HG03159 (cell line): ENCODE data around the gene ADAM30.
"Not testable (repeated sequence)": the region's sequence is repeated elsewhere in the genome, so short reads cannot be mapped to it uniquely, and the experiment has no call there.

Experiments used
- ATAC-seq: cut with Tn5 transposase; IDR thresholded peaks from one replicate; pipeline ENCODE4 v1.9.1; 2021; ENCODE audit warnings: mild to moderate bottlenecking, moderate library complexity; ENCODE audit not compliant: unreplicated experiment

The ADAM30 gene

DNA sequence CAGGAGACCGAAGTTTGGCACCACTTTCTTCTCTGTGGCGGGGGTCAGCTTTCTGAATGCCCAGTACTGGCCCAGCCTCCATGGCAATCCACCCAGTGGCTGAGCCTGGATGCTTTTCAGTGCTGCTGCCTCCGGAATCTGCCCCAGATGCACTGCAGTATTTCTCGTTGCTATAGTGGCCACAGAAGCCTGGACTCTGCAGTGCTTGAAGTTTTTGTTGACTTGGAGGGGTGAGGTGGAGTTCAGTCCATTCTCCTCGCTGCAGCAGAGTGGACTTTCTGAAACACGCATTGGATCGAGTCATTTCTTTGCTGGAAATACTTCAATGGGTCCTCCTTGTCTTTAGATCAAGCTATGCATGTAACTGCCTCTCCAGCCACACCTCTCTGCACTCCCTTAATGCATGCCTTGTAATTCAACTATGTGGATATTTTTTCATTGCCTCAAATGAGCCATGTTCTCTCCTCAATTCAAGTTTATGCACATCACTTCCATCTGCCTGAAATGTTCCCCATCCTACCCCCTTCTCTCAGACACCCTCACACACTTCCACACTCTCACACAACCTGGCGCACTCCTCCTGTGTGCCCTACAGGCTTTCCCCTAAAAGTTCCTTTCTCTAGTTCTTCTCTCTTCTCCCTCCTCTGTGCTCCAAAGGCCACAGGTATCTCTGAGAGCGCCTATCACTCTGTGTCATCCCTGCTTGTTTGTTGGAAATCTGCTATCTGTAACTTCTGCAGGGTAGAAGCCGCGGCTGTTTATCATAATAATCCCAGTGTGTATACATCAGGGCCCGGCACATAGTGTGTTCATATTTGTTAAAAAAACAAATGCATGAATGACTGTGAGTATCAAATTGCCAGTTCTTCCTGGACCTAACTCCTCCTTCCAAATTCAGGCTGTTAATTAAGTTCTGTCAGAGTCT lies 16.5 kb downstream of the ADAM30 start:
- no peak for ATAC-seq

DNA sequence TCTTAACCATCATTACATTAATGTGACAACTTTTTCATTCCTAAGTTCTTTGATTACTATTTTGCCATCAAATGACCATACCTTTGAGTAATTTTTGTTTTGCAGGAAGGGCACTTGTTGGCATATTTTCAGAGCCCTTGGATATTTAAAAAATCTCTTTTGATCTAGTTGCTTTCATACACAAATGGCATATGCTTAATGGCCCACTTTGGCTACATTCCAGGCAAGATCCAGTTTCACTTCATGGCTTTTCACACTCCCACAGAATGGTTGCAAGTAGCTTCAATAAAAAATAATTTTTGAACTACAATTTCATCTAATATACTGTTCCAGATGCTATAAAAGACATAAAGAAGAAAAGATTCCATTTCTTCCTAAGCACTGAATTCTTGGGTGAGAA lies 18.1 kb downstream of the ADAM30 start:
- no peak for ATAC-seq

DNA sequence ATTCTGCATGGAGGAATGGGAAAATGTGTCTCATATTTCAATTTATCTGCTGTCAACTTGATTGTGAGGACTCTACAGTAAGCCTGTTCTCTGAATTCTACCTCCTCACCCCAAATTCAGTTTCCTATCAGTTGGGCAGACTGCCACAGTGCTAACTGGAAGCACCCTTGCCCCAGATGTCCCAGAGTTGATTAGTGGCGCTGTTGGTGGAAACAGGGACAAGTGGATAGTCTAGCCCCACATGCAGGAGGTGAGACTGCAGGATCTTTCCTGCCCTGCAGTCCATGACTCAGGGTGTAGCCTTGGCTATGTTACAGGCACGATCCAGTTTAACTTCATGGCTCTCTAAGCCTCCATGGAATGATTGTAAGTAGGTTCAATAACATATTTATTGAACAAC lies 22.1 kb downstream of the ADAM30 start:
- ATAC-seq, result no peak

DNA sequence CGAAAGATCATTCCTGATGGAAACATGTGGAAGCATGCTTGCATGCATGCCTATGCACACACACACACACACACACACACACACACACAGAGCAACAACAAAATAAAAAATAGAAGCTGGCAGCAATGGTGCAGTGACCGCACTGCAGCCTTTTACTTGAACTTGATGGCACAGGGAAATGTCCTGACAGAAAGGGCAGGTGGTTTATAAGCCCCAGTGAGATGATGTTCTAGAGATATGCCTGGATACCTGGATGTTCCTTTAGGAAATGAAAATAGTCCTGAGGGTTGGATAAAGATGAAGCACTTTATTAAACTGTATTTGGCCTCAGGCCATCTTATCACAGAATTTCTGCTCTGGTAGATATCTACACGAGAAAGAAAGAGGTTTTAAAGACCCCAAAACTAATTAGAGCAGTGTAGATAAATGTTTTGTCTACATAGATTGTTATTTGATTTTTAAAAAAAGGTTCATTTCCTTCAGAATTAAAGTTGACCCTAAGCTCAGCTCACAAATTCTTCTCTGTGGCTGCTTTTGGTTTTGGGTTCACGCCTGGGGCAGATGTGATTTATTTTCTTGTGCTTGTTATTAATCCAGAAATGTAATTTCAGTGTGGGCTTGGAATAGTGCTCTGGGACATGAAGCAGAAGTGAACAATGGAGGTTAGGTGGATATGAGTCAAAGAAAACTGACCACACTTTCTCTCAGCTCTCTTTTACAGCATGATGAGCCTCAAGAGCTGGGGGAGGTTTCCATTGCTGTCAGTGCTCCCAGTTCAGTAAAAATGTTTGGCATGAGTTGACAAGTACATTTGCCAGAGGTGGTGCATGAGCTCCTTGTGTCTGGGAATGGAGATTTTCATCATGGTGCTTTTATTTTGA lies 22.9 kb downstream of the ADAM30 start:
- no peak for ATAC-seq

DNA sequence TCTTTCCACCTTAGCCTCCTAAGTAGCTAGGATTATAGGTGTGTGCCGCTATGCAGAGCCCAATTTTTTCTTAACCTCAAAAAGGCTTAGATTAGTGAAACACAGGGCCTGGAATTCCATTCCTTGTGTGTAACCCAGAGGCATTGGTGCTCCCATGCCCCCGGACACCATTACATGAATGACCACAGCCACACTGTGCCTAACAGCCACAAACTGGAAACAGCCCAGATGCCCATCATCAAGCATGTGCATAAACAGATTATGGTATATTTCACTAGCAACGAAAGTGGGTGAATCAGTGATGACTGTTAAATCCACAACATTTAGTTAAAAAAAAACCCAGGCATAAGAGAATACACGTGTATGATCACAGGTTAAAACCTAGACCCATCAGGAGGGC lies 24.4 kb downstream of the ADAM30 start:
- no peak for ATAC-seq

DNA sequence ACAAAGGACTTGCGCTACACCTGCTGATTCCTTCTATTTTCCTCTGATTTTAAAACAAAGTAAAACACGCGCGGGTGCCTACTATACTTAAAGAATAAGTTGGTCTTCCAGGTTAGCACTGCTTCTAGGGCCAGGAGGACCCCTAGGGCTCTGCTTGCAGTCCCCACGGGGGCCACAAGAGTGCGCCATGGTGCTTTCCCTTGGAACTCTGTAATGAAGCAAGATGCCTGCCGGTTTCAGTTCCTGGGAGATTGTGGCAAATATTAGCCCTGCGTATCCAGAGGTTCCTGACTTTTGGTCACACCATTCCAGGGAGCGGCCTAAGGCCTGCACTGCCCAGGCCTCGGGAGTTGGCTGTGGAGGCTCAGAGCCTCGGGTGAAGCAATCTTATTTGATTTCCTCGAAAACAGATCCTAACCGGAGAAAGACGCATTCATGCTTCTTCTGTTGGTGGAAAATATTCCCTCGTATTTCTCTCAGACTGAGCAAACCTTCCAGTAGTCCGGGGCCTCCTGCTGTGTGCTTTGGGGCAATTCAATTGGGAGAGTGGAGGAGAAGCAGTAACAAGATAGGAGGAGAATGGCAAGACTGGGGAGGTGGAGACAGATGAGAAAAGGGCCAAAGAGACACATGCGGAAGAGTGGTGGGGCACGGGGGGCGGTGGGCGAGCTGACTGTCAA lies 25.3 kb downstream of the ADAM30 start:
- peak; percentile 61 for ATAC-seq

DNA sequence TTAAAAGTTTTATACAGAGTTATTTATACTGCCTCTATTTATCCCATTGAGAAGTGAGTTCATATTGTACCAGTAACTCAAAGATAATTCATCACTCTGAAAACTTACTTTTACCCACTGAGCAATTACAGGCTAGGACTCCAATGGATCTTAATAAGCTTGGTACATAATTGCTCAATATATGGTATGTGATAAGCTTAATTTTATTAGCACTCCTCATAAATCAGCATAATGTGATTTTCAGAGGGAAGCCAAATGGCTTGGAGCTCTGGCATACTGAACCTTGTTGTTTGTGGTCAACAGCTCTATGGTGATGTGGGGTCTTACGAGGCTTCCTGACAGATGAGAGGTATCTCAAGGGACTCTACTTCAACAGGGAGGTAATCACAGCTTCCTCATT lies 26.3 kb downstream of the ADAM30 start:
- no peak for ATAC-seq

DNA sequence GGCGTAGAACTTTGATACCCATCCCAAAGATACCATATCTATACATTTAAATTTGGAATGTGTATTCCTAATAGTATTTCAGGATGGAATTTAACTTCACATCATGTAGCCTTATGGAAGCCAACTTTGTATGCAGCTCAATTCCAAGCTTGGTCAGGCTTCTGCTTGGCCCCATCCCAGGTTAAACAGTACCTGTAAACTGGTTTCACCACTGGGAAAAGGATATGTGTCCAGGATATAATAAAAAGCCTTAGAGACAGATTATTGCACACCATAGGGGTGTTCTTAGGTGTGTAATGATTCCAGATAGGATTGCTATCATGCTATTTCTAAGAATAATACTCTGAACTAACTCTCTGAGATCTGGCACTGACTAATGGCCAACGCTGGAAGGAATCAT lies 28.1 kb downstream of the ADAM30 start:
- no peak for ATAC-seq

DNA sequence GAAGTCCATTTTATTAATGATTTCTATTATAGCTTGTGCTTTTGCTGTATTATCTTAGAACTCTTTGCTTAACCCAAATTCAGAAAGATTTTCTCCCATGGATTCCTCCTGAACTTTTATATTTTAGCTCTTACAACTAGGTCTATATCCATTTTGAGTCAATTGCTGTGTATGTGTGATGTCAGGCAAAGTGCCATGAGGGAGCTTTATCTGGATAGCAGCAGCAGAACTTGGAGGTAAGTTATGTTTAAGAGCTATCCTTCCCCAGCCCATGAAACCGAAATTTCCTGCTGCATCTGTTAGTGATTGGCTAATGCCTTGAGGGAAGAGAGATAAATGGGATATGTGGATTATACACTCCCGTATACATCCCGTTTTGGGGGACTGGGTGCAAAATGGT lies 29.9 kb downstream of the ADAM30 start:
- ATAC-seq, result no peak

DNA sequence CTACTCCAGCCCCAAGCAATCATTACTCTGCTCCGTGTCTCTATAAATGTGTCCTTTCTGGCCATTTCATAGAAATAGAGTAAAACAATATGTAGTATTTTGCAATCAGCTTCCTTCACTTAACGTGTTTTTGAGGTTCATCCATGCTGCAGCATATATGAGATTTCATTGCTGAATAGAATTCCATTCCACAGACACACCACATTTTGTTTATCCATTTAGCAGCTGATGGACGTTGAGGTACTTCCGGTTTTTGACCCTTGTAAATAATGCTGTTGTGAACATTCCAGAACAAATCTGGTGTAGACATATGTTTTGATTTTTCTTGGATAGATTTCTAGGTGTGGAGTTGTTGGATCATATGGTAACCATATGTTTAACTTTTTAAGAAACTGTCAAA lies 30.7 kb downstream of the ADAM30 start:
- ATAC-seq, result no peak

DNA sequence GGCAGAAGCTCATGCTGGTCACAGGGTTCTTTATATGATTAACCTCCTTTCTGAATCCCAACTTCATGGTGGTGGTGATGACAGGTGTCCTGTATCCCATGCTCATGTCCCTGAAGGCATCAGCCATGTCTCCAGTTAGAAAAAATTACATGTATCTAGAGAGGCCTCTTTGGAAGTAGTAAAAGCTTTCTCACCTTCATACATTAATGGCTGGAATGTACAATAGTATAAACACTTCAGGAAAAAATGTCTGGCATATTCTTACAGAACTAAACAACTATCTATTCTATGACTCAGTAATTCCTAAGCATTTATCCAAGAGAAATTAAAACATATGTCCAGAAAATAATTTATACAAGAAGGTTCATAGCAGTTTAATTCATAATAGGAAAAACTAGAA lies 34.0 kb downstream of the ADAM30 start:
- no peak for ATAC-seq

DNA sequence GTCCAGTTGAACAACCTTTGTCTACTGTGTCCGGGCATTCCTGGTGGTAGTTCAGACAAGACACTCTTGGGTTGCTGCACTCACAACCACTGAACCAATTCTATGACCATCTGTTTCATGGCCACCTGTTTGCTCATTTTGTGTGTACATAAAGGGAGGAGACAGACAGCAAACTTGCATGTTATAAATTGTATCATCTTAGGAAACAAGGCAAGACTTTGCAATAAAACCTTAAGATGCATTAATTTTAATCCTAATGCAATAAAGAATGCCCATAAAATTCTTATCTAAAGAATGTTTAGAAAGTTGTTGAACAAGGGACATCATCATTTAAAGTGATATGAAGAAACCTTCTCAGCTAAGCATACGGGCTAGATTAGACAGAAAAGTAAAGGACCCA lies 34.8 kb downstream of the ADAM30 start:
- ATAC-seq, result no peak

DNA sequence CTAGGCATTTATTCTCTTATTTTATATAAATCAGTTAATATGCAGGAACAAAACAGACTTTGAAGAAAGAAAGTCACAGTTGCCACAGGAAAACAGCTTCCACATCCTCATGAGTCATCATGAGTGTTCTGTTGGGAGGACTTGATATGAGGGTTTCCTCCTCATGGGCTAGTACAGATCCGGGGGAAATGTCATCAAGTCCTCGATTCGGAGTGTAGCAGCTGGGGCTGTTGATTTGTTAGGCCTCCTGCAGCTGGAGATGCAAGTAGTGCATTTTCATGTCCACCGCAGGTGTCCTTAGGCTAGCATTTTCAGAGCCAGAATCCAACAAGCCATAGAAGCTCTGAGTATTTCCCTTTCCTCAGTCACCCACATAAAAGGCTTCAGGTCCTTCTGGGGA lies 36.7 kb downstream of the ADAM30 start:
- no peak for ATAC-seq

DNA sequence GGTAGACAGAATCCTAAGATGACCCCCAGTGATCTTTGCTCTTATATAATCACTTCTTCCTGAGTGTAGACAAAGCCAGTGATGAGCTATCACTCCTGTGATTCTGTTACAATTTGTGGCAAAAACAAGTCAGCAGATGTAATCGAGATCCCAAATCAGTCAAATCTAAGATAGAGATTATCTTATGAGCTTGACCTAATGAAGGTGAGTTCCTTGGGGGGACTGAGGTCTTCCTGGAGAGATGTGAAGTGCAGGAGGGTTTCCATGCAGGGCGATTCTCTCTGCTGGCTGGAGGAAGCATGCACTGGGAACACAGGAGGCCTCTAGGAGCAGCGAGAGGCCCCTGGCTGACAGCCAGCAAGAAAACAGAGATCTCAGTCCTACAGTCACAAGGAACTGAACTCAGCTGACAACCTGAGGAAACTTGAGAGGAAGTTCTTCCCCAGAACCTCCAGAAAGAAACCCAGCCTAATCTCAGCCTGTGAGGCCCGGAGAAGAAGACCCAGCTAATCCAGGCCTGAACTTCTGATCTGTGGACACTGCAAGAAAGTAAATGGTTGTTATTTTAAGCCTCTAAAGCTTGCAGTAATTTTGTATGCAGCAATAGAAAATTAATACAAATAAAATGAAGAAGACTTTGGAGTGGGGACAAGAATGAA lies 37.6 kb downstream of the ADAM30 start:
- ATAC-seq, result not testable (repeated sequence)

DNA sequence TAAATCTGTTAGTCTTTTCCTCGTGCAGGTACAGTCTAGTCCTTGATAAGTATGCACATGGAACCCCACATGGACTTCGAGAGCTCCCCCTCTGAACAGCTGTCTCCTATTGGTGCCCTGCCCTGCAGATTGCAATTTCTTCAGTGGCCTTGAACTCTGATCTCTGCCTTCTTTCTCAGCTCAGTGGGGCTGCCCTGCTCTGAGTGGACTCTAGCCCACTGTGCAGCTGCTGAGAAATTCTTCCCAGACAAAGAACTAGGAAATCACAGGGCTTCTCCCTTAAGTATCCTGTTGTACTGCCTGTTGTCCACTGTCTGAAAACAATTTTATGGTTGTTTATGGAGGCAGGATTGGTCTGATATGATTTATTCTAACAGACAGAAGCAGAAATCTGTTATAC lies 38.2 kb downstream of the ADAM30 start:
- ATAC-seq, result no peak

DNA sequence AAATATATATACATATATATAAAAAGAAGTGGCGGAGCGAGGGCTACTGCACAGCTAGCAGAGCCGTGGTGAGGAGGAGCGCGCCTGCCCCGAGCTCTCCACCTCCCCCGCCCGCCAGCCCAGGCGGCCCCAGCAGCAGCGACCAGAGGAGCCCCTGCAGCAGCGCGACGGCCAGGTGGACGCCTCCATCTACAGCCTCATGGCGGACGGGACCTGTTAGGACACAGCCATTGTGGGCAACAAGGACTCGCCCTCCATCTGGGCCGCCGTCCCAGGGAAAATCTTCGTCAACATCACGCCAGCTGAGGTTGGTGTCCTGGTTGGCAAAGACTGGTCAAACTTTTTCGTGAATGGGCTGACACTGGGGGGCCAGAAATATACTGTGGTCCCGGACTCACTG lies 43.2 kb downstream of the ADAM30 start:
- ATAC-seq, result no peak

DNA sequence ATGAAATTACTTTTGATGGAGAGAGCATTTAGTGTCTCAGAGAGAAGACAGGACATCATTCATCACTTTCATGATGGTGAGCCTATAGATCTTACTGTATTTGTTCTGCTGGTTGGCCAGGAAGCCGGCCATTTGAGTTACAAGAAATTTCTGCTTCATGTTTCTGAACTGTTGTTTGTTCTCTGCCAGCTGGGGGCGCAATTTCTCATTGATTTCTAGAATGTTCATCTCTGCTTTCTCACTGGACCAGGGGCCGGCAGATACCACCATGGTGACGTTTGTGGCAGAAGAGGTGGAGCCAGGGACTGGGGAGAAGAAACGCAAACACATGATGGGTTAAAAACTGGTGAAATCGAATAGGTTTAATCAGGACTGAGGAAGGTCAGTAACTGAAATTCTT lies 52.1 kb downstream of the ADAM30 start:
- ATAC-seq, result not testable (repeated sequence)
